EH (cell line): Measurements from ENCODE around the gene CHST8.
"Not testable (repeated sequence)": the region's sequence is repeated elsewhere in the genome, so short reads cannot be mapped to it uniquely, and the experiment has no call there.

Experiments
- DNase-seq: peaks from one replicate; pipeline ENCODE4 v3.0.0-alpha.2; 2015; ENCODE audit warnings: low read depth

Gene CHST8

GRCh38 chr19:33691030-33691427 is 69.3 kb downstream of the CHST8 start:
- DNase-seq: no peak

GRCh38 chr19:33691736-33692135 is 70.0 kb downstream of the CHST8 start:
- no peak for DNase-seq

GRCh38 chr19:33693678-33694077 is 71.9 kb downstream of the CHST8 start:
- DNase-seq: no peak

- DNase-seq: not testable (repeated sequence)
These were observed 73.8 kb downstream of the CHST8 start for GRCh38 chr19:33695547-33695946.

- DNase-seq: no peak
These were observed 76.0 kb downstream of the CHST8 start for GRCh38 chr19:33697766-33698165.

- no peak for DNase-seq
These were observed 77.1 kb downstream of the CHST8 start for GRCh38 chr19:33698576-33699435.

- DNase-seq: no peak
These were observed 78.1 kb downstream of the CHST8 start for GRCh38 chr19:33699754-33700407.

- no peak for DNase-seq
These were observed 78.8 kb downstream of the CHST8 start for GRCh38 chr19:33700408-33701013.

GRCh38 chr19:33701565-33701964 is 79.8 kb downstream of the CHST8 start:
- no peak for DNase-seq

- no peak for DNase-seq
These were observed 81.1 kb downstream of the CHST8 start for GRCh38 chr19:33702606-33703437.

- DNase-seq: no peak
These were observed 81.6 kb downstream of the CHST8 start for GRCh38 chr19:33703438-33703750.

- DNase-seq: no peak
These were observed 82.1 kb downstream of the CHST8 start for GRCh38 chr19:33703821-33704220.

GRCh38 chr19:33704271-33704670 is 82.5 kb downstream of the CHST8 start:
- DNase-seq: no peak

GRCh38 chr19:33705090-33705847 is 83.5 kb downstream of the CHST8 start:
- DNase-seq: no peak

- DNase-seq: no peak
These were observed 84.1 kb downstream of the CHST8 start for GRCh38 chr19:33705860-33706259.

- DNase-seq: no peak
These were observed 84.9 kb downstream of the CHST8 start for GRCh38 chr19:33706631-33707030.

- DNase-seq: no peak
These were observed 90.5 kb downstream of the CHST8 start for GRCh38 chr19:33712268-33712667.

- no peak for DNase-seq
These were observed 91.4 kb downstream of the CHST8 start for GRCh38 chr19:33713194-33713593.

GRCh38 chr19:33714149-33714548 is 92.4 kb downstream of the CHST8 start:
- DNase-seq: no peak

GRCh38 chr19:33715462-33715861 is 93.7 kb downstream of the CHST8 start:
- DNase-seq: no peak

GRCh38 chr19:33717878-33718277 is 96.1 kb downstream of the CHST8 start:
- DNase-seq: no peak
